Hair follicular keratinocyte (primary cell): Measurements from ENCODE around the gene NFAT5. TPM values are rescaled to one million over a fixed set of nuclear protein-coding genes. Genes with fewer than 3 reads are reported as not detected.

Experiments used
- total RNA-seq: library from RNA; depleted of rRNA; stranded (reverse); fragments of >200 nt; gene quantifications from 2 replicates; pipeline ENCODE4 v1.2.3, GENCODE V29; 2015

The NFAT5 gene, protein sequence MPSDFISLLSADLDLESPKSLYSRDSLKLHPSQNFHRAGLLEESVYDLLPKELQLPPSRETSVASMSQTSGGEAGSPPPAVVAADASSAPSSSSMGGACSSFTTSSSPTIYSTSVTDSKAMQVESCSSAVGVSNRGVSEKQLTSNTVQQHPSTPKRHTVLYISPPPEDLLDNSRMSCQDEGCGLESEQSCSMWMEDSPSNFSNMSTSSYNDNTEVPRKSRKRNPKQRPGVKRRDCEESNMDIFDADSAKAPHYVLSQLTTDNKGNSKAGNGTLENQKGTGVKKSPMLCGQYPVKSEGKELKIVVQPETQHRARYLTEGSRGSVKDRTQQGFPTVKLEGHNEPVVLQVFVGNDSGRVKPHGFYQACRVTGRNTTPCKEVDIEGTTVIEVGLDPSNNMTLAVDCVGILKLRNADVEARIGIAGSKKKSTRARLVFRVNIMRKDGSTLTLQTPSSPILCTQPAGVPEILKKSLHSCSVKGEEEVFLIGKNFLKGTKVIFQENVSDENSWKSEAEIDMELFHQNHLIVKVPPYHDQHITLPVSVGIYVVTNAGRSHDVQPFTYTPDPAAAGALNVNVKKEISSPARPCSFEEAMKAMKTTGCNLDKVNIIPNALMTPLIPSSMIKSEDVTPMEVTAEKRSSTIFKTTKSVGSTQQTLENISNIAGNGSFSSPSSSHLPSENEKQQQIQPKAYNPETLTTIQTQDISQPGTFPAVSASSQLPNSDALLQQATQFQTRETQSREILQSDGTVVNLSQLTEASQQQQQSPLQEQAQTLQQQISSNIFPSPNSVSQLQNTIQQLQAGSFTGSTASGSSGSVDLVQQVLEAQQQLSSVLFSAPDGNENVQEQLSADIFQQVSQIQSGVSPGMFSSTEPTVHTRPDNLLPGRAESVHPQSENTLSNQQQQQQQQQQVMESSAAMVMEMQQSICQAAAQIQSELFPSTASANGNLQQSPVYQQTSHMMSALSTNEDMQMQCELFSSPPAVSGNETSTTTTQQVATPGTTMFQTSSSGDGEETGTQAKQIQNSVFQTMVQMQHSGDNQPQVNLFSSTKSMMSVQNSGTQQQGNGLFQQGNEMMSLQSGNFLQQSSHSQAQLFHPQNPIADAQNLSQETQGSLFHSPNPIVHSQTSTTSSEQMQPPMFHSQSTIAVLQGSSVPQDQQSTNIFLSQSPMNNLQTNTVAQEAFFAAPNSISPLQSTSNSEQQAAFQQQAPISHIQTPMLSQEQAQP (N-terminal part only)
- 3.5 and 5.9 TPM in 2 replicates for total RNA-seq

DNA sequence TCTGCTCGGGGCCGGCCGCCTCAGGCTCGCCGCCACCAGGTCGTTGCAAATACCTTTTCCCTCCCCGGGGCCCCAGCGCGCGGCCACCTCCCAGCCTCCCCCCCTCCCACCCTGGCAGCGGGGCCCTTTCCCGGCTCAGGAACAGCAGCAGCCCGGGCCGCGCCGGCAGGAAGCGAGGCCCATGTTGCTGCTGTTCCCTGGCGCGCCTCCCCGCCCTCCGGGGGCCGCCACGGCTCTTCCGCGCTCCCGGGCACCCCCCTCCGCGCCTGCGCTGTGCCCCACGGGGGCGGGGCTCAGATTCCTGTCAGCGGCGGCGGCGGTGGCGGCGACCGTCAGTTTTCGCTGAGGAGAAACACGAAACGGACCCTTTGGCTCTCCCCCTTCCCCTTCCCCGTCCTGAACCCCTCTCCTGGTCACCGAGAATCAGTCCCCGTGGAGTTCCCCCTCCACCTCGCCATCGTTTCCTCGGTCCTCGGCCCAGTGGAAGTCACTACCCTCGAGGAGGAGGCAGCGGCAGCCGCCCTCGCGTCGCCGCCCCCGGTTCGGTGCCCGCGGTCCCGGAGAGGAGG is at the start of gene NFAT5:
TSS of gene NFAT5 (plus strand) at position 296 of the 569 bp plus-strand sequence. CDS start 336 bp downstream, outside the sequence.

DNA sequence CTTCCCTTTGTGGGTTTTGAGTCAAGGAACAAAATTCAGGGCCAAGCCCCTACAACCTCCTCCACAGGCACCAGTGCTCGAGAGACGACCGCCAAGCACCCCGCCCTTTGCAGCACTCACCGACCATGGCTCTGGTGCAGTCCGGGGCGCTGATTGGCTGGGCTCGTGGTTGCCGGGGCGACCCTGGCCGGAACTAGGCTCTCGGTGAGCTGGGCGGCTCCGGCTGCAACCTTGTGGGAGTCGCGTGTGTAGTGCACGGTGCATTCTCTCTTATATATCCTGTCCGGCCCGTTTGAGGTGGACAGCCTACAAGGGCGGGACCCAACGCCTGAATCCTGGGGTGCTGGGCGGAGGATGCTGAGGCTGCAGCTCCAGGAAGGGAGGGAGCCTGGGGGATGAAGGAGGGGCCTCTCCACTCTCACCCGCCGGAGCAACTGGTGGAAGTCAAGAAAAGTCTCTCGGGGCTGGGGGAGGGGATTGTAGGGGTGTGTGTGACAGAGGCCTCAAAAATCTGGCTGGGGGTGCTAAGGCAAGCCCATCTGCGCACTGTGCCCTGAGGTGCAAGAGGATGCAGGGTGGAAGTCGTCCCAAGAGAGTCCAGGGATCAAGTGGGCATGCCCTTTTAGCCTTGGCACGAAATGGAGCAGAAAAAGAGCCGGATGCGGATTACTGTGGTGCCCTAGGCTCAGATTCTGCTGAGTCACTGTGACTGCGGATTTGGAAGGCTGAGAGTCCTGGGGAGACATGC is 160.7 kb downstream of the NFAT5 start, which contains the start of gene NQO1:
TSS of gene NQO1 (minus strand) at position 248 of the 748 bp plus-strand sequence. CDS start at position 127, 121 bp downstream.

Other genes starting within 250 kb of the NFAT5 start
- 21.2 and 34.5 TPM in 2 replicates for gene PDF, start 235.4 kb upstream of the NFAT5 start, total RNA-seq
- gene COG8, start 226.4 kb upstream of the NFAT5 start, total RNA-seq, result 30.9 and 32.8 TPM in 2 replicates
- gene NIP7, start 226.2 kb upstream of the NFAT5 start, total RNA-seq, result 29.1 and 40.4 TPM in 2 replicates
- not detected in 2 replicates for gene TMED6, start 214.2 kb upstream of the NFAT5 start, total RNA-seq
- 8.7 and 10.9 TPM in 2 replicates for gene TERF2, start 180.0 kb upstream of the NFAT5 start, total RNA-seq
- gene CYB5B, start 141.3 kb upstream of the NFAT5 start, total RNA-seq, result 46.6 and 56.3 TPM in 2 replicates
- gene NQO1, start 160.6 kb downstream of the NFAT5 start, total RNA-seq, result 228 and 312 TPM in 2 replicates
- gene NOB1, start 189.0 kb downstream of the NFAT5 start, total RNA-seq, result 42.6 and 50.1 TPM in 2 replicates
- 14.8 and 15.4 TPM in 2 replicates for gene WWP2, start 196.4 kb downstream of the NFAT5 start, total RNA-seq